ENCODE measurements around the gene MYOT.

The MYOT gene

GRCh38 chr5:137866541-137867388 lies 895 bp upstream of the MYOT start:
- TF ChIP-seq CTCF (IDR thresholded peaks at IDR 0.05; ENCODE audit: low read depth, low read length, missing control alignments), result no peak
- DNase-seq (ENCODE audit: extremely low read depth, low read depth), result no peak
- no peak overlapping the region for H3K4me3 ChIP-seq (replicated peaks; ENCODE audit: low read depth, low read length)

- no peak for DNase-seq (ENCODE audit: extremely low read depth, low read depth)
- no peak for TF ChIP-seq CTCF (IDR thresholded peaks at IDR 0.05; ENCODE audit: low read depth, low read length, missing control alignments)
- H3K4me3 ChIP-seq (replicated peaks; ENCODE audit: low read depth, low read length), result no peak overlapping the region
These were observed 3.1 kb downstream of the MYOT start for GRCh38 chr5:137870647-137871339.

- DNase-seq (ENCODE audit: extremely low read depth, low read depth), result no peak
- H3K4me3 ChIP-seq (replicated peaks; ENCODE audit: low read depth, low read length), result no peak overlapping the region
- TF ChIP-seq CTCF (IDR thresholded peaks at IDR 0.05; ENCODE audit: low read depth, low read length, missing control alignments), result no peak
These were observed 3.9 kb downstream of the MYOT start for GRCh38 chr5:137871571-137871970.

GRCh38 chr5:137872466-137872865 lies 4.8 kb downstream of the MYOT start:
- DNase-seq (ENCODE audit: extremely low read depth, low read depth), result no peak
- no peak overlapping the region for H3K4me3 ChIP-seq (replicated peaks; ENCODE audit: low read depth, low read length)
- TF ChIP-seq CTCF (IDR thresholded peaks at IDR 0.05; ENCODE audit: low read depth, low read length, missing control alignments), result no peak

GRCh38 chr5:137876101-137876500 lies 8.4 kb downstream of the MYOT start:
- no peak overlapping the region for H3K4me3 ChIP-seq (replicated peaks; ENCODE audit: low read depth, low read length)
- TF ChIP-seq CTCF (IDR thresholded peaks at IDR 0.05; ENCODE audit: low read depth, low read length, missing control alignments), result no peak
- no peak for DNase-seq (ENCODE audit: extremely low read depth, low read depth)

- DNase-seq (ENCODE audit: extremely low read depth, low read depth), result no peak
- no peak overlapping the region for H3K4me3 ChIP-seq (replicated peaks; ENCODE audit: low read depth, low read length)
- TF ChIP-seq CTCF (IDR thresholded peaks at IDR 0.05; ENCODE audit: low read depth, low read length, missing control alignments), result no peak
These were observed 12.7 kb downstream of the MYOT start for GRCh38 chr5:137880313-137880712.

Data from HFF-Myc (cell line).